Osteocyte (in vitro differentiated cells): ENCODE results near the gene RANBP3. TPM values are rescaled to one million over a fixed set of nuclear protein-coding genes. Genes with fewer than 3 reads are reported as not detected.
A peak's percentile ranks its signal among the peaks of the same experiment; 100 is the strongest.

Experiments used
- DNase-seq: peaks from one replicate; pipeline ENCODE4 v3.0.0; 2021; ENCODE audit warnings: mixed read lengths; ENCODE audit not compliant: unreplicated experiment; ENCODE audit errors: extremely low spot score
- H3K27ac Mint-ChIP-seq: one replicate; pipeline ENCODE4 v1.8.0; 2021; ENCODE audit warnings: mild to moderate bottlenecking, mixed read lengths; ENCODE audit not compliant: unreplicated experiment
- H3K27me3 Mint-ChIP-seq: one replicate; pipeline ENCODE4 v1.8.0; 2021; ENCODE audit warnings: mixed read lengths; ENCODE audit not compliant: unreplicated experiment
- H3K36me3 Mint-ChIP-seq: one replicate; pipeline ENCODE4 v1.8.0; 2021; ENCODE audit warnings: mixed read lengths; ENCODE audit not compliant: unreplicated experiment
- H3K4me1 Mint-ChIP-seq: one replicate; pipeline ENCODE4 v1.8.0; 2021; ENCODE audit warnings: mixed read lengths; ENCODE audit not compliant: unreplicated experiment
- H3K4me3 Mint-ChIP-seq: one replicate; pipeline ENCODE4 v1.8.0; 2021; ENCODE audit warnings: mild to moderate bottlenecking, moderate library complexity, mixed read lengths; ENCODE audit not compliant: unreplicated experiment
- H3K9me3 Mint-ChIP-seq: one replicate; pipeline ENCODE4 v1.8.0; 2021; ENCODE audit warnings: mixed read lengths; ENCODE audit not compliant: unreplicated experiment
- CTCF ChIP-seq: fragments of 200-600 bp; sonication (generic); IDR thresholded peaks from 2 replicates; pipeline ENCODE4 v1.5.0; 2021; ENCODE audit warnings: antibody characterized with exemption, mild to moderate bottlenecking, moderate library complexity
- total RNA-seq: library from RNA; stranded (reverse); gene quantifications from 2 replicates; pipeline ENCODE4 v1.2.1, GENCODE V29; 2021

RANBP3 gene
- total RNA-seq, 1 donor from 2014 or later, result 74.9 TPM

GRCh38 chr19:5954293-5954692, 23.6 kb downstream of the RANBP3 start:
- Mint-ChIP-seq H3K4me1 (peaks cover 69% of the 10 kb centered on the region), H3K9me3 (no peaks in the 10 kb centered on the region), H3K27ac (peak overlapping the region; percentile 87), H3K4me3 (peak overlapping the region; percentile 35), H3K36me3 (peaks cover 7% of the 10 kb centered on the region), H3K27me3 (no peaks in the 10 kb centered on the region)
- no peak for TF ChIP-seq CTCF
- DNase-seq, result no peak

GRCh38 chr19:5953680-5954213, 24.2 kb downstream of the RANBP3 start:
- H3K27me3 Mint-ChIP-seq, result no peaks in the 10 kb centered on the region
- H3K9me3 Mint-ChIP-seq, result no peaks in the 10 kb centered on the region
- peak overlapping the region; percentile 35 for H3K4me3 Mint-ChIP-seq
- peak overlapping the region; percentile 87 for H3K27ac Mint-ChIP-seq
- H3K4me1 Mint-ChIP-seq, result peaks cover 70% of the 10 kb centered on the region
- DNase-seq, result no peak
- peaks cover 7% of the 10 kb centered on the region for H3K36me3 Mint-ChIP-seq
- no peak for TF ChIP-seq CTCF

GRCh38 chr19:5953030-5953589, 24.8 kb downstream of the RANBP3 start:
- no peak overlapping the region for H3K4me3 Mint-ChIP-seq
- peaks cover 7% of the 10 kb centered on the region for H3K36me3 Mint-ChIP-seq
- H3K27ac Mint-ChIP-seq, result peak overlapping the region; percentile 87
- H3K4me1 Mint-ChIP-seq, result peaks cover 75% of the 10 kb centered on the region
- TF ChIP-seq CTCF, result no peak
- H3K27me3 Mint-ChIP-seq, result no peaks in the 10 kb centered on the region
- no peak for DNase-seq
- no peaks in the 10 kb centered on the region for H3K9me3 Mint-ChIP-seq

- no peak for DNase-seq
- Mint-ChIP-seq H3K27ac (peak overlapping the region; percentile 87), H3K36me3 (peaks cover 10% of the 10 kb centered on the region), H3K27me3 (no peaks in the 10 kb centered on the region), H3K4me3 (no peak overlapping the region), H3K9me3 (no peaks in the 10 kb centered on the region), H3K4me1 (peaks cover 74% of the 10 kb centered on the region)
- no peak for TF ChIP-seq CTCF
These were observed 25.5 kb downstream of the RANBP3 start for GRCh38 chr19:5952193-5953029.

- Mint-ChIP-seq H3K9me3 (no peaks in the 10 kb centered on the region), H3K27me3 (no peaks in the 10 kb centered on the region), H3K4me3 (no peak overlapping the region), H3K36me3 (peaks cover 10% of the 10 kb centered on the region), H3K27ac (peak overlapping the region; percentile 39), H3K4me1 (peaks cover 75% of the 10 kb centered on the region)
- DNase-seq, result no peak
- TF ChIP-seq CTCF, result no peak
These were observed 26.5 kb downstream of the RANBP3 start for GRCh38 chr19:5951338-5951861.
